HG03045 (cell line): ENCODE results near the gene ATXN7L1.
"Not testable (repeated sequence)": the region's sequence is repeated elsewhere in the genome, so short reads cannot be mapped to it uniquely, and the experiment has no call there.

ENCODE experiments used
- ATAC-seq: cut with Tn5 transposase; IDR thresholded peaks from one replicate; pipeline ENCODE4 v1.9.1; 2021; ENCODE audit warnings: mild to moderate bottlenecking, moderate library complexity; ENCODE audit not compliant: unreplicated experiment

Gene ATXN7L1

GRCh38 chr7:105894131-105894530, 17.7 kb upstream of the ATXN7L1 start:
- ATAC-seq = no peak

- ATAC-seq = no peak
Observed at GRCh38 chr7:105892387-105892786, 16.0 kb upstream of the ATXN7L1 start.

GRCh38 chr7:105890290-105890997, 14.0 kb upstream of the ATXN7L1 start:
- ATAC-seq = no peak

GRCh38 chr7:105887569-105888189, 11.3 kb upstream of the ATXN7L1 start:
- no peak for ATAC-seq

GRCh38 chr7:105886776-105887175, 10.4 kb upstream of the ATXN7L1 start:
- no peak for ATAC-seq

GRCh38 chr7:105885387-105886111, 9.2 kb upstream of the ATXN7L1 start:
- ATAC-seq = no peak

- not testable (repeated sequence) for ATAC-seq
Observed at GRCh38 chr7:105883179-105883578, 6.8 kb upstream of the ATXN7L1 start.

GRCh38 chr7:105881439-105881838, 5.0 kb upstream of the ATXN7L1 start:
- no peak for ATAC-seq

GRCh38 chr7:105880571-105881330, 4.4 kb upstream of the ATXN7L1 start:
- ATAC-seq = no peak

- ATAC-seq = no peak
Observed at GRCh38 chr7:105879782-105880181, 3.4 kb upstream of the ATXN7L1 start.

- ATAC-seq = no peak
Observed at GRCh38 chr7:105878746-105879605, 2.6 kb upstream of the ATXN7L1 start.

- no peak for ATAC-seq
Observed at GRCh38 chr7:105877736-105878135, 1.3 kb upstream of the ATXN7L1 start.

GRCh38 chr7:105876964-105877601, 684 bp upstream of the ATXN7L1 start:
- no peak for ATAC-seq

- ATAC-seq = no peak
Observed at GRCh38 chr7:105875505-105875904, 894 bp downstream of the ATXN7L1 start.

- ATAC-seq = no peak
Observed at GRCh38 chr7:105874055-105874454, 2.3 kb downstream of the ATXN7L1 start.

- ATAC-seq = no peak
Observed at GRCh38 chr7:105872491-105872890, 3.9 kb downstream of the ATXN7L1 start.

- ATAC-seq = no peak
Observed at GRCh38 chr7:105871142-105871541, 5.3 kb downstream of the ATXN7L1 start.

GRCh38 chr7:105866102-105866801, 10.1 kb downstream of the ATXN7L1 start:
- no peak for ATAC-seq

- ATAC-seq = no peak
Observed at GRCh38 chr7:105863876-105864275, 12.5 kb downstream of the ATXN7L1 start.
